GM21576 (cell line): ENCODE measurements around the gene PGAP3.

Source experiments
- ATAC-seq: cut with Tn5 transposase; IDR thresholded peaks from one replicate; pipeline ENCODE4 v1.9.1; 2021; ENCODE audit warnings: mild to moderate bottlenecking, moderate library complexity; ENCODE audit not compliant: unreplicated experiment

The PGAP3 gene

GRCh38 chr17:39673335-39674081 lies 14.3 kb downstream of the PGAP3 start:
- no peak for ATAC-seq

GRCh38 chr17:39672522-39673334 lies 15.1 kb downstream of the PGAP3 start:
- no peak for ATAC-seq

GRCh38 chr17:39671651-39672521 lies 16.0 kb downstream of the PGAP3 start:
- ATAC-seq, result no peak

- no peak for ATAC-seq
These were observed 17.1 kb downstream of the PGAP3 start for GRCh38 chr17:39670746-39671145.

GRCh38 chr17:39669897-39670735 lies 17.7 kb downstream of the PGAP3 start:
- ATAC-seq, result no peak

- ATAC-seq, result no peak
These were observed 19.6 kb downstream of the PGAP3 start, which contains the start of gene PNMT for GRCh38 chr17:39667945-39668924. Gene PNMT, plus strand, starts transcription at chr17:39668453. Its CDS starts 23 bp downstream, at chr17:39668476.

- ATAC-seq, result no peak
These were observed 20.5 kb downstream of the PGAP3 start for GRCh38 chr17:39667262-39667944.

GRCh38 chr17:39666601-39667261 lies 21.1 kb downstream of the PGAP3 start:
- no peak for ATAC-seq

GRCh38 chr17:39666231-39666600 lies 21.6 kb downstream of the PGAP3 start:
- no peak for ATAC-seq

- no peak for ATAC-seq
These were observed 22.1 kb downstream of the PGAP3 start for GRCh38 chr17:39665642-39666224.

DNA sequence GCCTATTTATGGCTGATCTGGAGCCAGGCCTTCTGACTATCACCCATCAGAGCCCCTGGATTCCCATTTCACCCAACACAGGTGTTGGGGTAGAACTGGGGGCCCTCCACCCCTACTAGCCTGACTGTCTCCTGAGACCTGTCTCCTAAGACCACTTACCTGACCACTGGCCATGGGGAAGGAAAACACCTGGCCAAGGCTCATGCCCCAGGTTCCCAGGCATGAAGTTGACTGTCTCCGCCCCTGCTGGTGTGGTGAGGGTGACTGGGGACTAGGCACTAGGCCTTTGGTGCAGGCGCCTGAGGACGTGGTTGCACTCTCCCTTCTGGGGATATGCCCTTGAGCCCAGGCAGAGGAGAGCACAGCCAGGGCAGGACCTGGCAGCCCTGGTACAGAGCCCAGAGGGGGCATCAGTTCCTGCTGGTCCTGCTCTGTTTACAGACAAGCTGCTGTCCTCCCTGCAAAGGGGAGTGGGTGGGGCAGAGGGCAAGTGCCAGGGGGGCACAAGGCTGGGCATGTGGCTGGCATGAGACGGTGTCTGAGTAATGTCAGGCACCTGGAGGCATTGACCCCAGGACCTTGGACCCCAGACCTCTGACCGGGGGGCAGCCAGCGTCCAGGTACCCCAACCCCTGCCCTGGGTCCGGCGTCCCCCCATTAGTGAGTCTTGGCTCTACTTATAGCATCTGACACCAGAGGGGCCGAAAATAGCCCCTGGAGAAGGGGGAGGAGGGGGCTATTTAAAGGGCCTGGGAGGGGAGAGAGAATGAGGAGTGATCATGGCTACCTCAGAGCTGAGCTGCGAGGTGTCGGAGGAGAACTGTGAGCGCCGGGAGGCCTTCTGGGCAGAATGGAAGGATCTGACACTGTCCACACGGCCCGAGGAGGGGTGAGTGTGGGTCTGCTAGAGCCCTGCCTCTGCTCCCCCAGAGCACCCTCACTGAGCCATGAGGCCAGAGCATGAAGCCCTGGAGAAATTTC lies 23.0 kb downstream of the PGAP3 start, which contains the start of gene TCAP:
TCAP (plus strand) TSS at position 769 of the 981 bp plus-strand sequence; CDS start at position 780, 11 bp downstream.
- no peak for ATAC-seq

GRCh38 chr17:39663688-39664580 lies 23.9 kb downstream of the PGAP3 start:
- no peak for ATAC-seq

DNA sequence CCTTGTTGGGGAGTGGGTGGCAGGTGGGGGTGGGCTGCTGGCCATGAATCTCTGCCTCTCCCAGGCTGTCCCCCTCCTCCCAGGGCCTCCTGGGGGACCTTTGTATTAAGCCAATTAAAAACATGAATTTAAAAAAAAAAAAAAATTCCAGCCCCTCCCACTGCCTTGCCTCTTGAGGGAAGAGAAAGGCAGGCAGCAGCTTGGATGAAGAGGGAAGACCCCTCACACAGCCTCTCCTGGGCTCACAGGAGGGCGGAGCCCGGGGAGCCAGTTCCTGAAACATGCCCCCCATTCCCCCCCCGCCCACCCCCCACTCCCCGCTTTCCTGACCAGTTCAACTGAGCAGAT lies 24.5 kb downstream of the PGAP3 start:
- ATAC-seq, result no peak

- no peak for ATAC-seq
These were observed 25.1 kb downstream of the PGAP3 start for GRCh38 chr17:39662551-39663339.
